ENCODE results near the gene MRC1.

DNA sequence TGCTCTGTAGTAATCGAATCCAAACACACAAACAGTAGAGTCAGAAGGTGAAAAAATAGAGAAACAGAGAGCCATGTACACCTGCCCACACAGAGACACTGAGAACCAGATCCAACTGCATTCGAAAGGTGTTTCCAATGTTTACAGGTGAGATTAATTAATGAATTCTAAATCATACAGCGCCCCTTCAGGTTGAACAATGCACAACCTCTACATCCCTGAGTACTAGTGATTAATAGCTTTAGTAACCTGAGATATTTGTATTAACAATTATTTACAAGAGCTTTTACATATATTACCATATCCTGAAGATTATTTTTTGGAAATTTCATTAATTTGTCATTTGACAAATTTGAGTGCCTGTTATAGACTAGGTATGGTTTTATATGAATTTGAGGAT lies 7.6 kb upstream of the MRC1 start:
- TF ChIP-seq, protein P1, sequence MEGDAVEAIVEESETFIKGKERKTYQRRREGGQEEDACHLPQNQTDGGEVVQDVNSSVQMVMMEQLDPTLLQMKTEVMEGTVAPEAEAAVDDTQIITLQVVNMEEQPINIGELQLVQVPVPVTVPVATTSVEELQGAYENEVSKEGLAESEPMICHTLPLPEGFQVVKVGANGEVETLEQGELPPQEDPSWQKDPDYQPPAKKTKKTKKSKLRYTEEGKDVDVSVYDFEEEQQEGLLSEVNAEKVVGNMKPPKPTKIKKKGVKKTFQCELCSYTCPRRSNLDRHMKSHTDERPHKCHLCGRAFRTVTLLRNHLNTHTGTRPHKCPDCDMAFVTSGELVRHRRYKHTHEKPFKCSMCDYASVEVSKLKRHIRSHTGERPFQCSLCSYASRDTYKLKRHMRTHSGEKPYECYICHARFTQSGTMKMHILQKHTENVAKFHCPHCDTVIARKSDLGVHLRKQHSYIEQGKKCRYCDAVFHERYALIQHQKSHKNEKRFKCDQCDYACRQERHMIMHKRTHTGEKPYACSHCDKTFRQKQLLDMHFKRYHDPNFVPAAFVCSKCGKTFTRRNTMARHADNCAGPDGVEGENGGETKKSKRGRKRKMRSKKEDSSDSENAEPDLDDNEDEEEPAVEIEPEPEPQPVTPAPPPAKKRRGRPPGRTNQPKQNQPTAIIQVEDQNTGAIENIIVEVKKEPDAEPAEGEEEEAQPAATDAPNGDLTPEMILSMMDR (IDR thresholded peaks at IDR 0.05; ENCODE audit: borderline replicate concordance, extremely low read depth, low read length, poor library complexity, severe bottlenecking) = peak; percentile 39
- TF ChIP-seq EZH2 (IDR thresholded peaks at IDR 0.05; ENCODE audit: borderline replicate concordance, low read depth, low read length, severe bottlenecking) = no peak
